ENCODE data around the gene KLHL18.
"Not testable (repeated sequence)": the region's sequence is repeated elsewhere in the genome, so short reads cannot be mapped to it uniquely, and the experiment has no call there.

Gene KLHL18

GRCh38 chr3:47366833-47367232 is 84.1 kb downstream of the KLHL18 start:
- no peak for DNase-seq

GRCh38 chr3:47367631-47368030 is 84.9 kb downstream of the KLHL18 start:
- DNase-seq, result no peak

GRCh38 chr3:47370020-47370419 is 87.3 kb downstream of the KLHL18 start:
- not testable (repeated sequence) for DNase-seq

GRCh38 chr3:47370887-47371697 is 88.3 kb downstream of the KLHL18 start:
- peak; percentile 39 for DNase-seq

- DNase-seq, result no peak
Observed at GRCh38 chr3:47374587-47374986, 91.8 kb downstream of the KLHL18 start.

GRCh38 chr3:47376393-47376792 is 93.6 kb downstream of the KLHL18 start:
- no peak for DNase-seq

- DNase-seq, result no peak
Observed at GRCh38 chr3:47377186-47377585, 94.4 kb downstream of the KLHL18 start.

- DNase-seq, result no peak
Observed at GRCh38 chr3:47378869-47379268, 96.1 kb downstream of the KLHL18 start.

GRCh38 chr3:47379411-47379899 is 96.7 kb downstream of the KLHL18 start:
- DNase-seq, result no peak

- no peak for DNase-seq
Observed at GRCh38 chr3:47380026-47380600, 97.4 kb downstream of the KLHL18 start.

GRCh38 chr3:47380601-47381316 is 98.0 kb downstream of the KLHL18 start, which contains the start of gene PTPN23:
PTPN23 (plus strand) TSS chr3:47381021; CDS start chr3:47381097, 76 bp downstream.
- peak; percentile 99 for DNase-seq

- DNase-seq, result peak; percentile 76
Observed at GRCh38 chr3:47381317-47382157, 98.8 kb downstream of the KLHL18 start.

GRCh38 chr3:47384425-47384824 is 101.7 kb downstream of the KLHL18 start:
- DNase-seq, result no peak

GRCh38 chr3:47385007-47385406 is 102.3 kb downstream of the KLHL18 start:
- no peak for DNase-seq

GRCh38 chr3:47385796-47386195 is 103.1 kb downstream of the KLHL18 start:
- no peak for DNase-seq

- no peak for DNase-seq
Observed at GRCh38 chr3:47392933-47393332, 110.2 kb downstream of the KLHL18 start.

GRCh38 chr3:47394140-47394870 is 111.6 kb downstream of the KLHL18 start:
- DNase-seq, result no peak

GRCh38 chr3:47394881-47395280 is 112.1 kb downstream of the KLHL18 start:
- DNase-seq, result no peak

Measured in CD4-positive, alpha-beta T cell treated with Interleukin-10 for 1 hour (primary cell).